MCF 10A (cell line): ENCODE results near the gene NID1. TPM values are rescaled to one million over a fixed set of nuclear protein-coding genes. Genes with fewer than 3 reads are reported as not detected.
A peak's percentile ranks its signal among the peaks of the same experiment; 100 is the strongest.

Source experiments
- BruUV-seq: library from RNA; stranded (reverse); fragments of 400-500 nt; replicated peaks from 2 replicates; lab custom pipeline; 2021; lab: Mats Ljungman, UMichigan
- CTCF ChIA-PET: fragments of 300-600 bp; sonication (Branson Sonifier 250); formaldehyde crosslinking; extraction: SDS; loops from one replicate; lab custom pipeline; 2021; ENCODE audit warnings: antibody characterized with exemption, inconsistent platforms; lab: Yijun Ruan, JAX
- POLR2A ChIA-PET: fragments of 300-600, 350-650 bp; sonication (Branson Sonifier 250); formaldehyde crosslinking; extraction: SDS; loops from one replicate; lab custom pipeline; 2020; ENCODE audit warnings: antibody characterized with exemption, inconsistent platforms; lab: Yijun Ruan, JAX
- DNase-seq: peaks from one replicate; pipeline ENCODE4 v3.0.0-alpha.2; 2018; ENCODE audit not compliant: unreplicated experiment
- H3K27ac Mint-ChIP-seq: one replicate; pipeline ENCODE4 v1.8.0; 2022; ENCODE audit warnings: mild to moderate bottlenecking, low read depth, mixed read lengths; ENCODE audit not compliant: unreplicated experiment
- H3K27me3 Mint-ChIP-seq: one replicate; pipeline ENCODE4 v1.8.0; 2022; ENCODE audit warnings: mixed read lengths; ENCODE audit not compliant: insufficient read depth, unreplicated experiment
- H3K36me3 Mint-ChIP-seq: one replicate; pipeline ENCODE4 v1.8.0; 2022; ENCODE audit warnings: mild to moderate bottlenecking, moderate library complexity, mixed read lengths; ENCODE audit not compliant: insufficient read depth, unreplicated experiment
- H3K4me1 Mint-ChIP-seq: one replicate; pipeline ENCODE4 v1.8.0; 2022; ENCODE audit warnings: mixed read lengths; ENCODE audit not compliant: insufficient read depth, unreplicated experiment
- H3K4me3 Mint-ChIP-seq: one replicate; pipeline ENCODE4 v1.8.0; 2022; ENCODE audit warnings: mild to moderate bottlenecking, moderate library complexity, mixed read lengths; ENCODE audit not compliant: unreplicated experiment
- H3K9me3 Mint-ChIP-seq: one replicate; pipeline ENCODE4 v1.8.0; 2022; ENCODE audit warnings: mixed read lengths; ENCODE audit not compliant: unreplicated experiment
- CTCF ChIP-seq: fragments of 200-600 bp; IDR thresholded peaks from one replicate; pipeline ENCODE4 v1.8.0; 2022; ENCODE audit warnings: antibody characterized with exemption, mild to moderate bottlenecking; ENCODE audit not compliant: unreplicated experiment
- intact Hi-C: fragments of 100-400 bp; cut with micrococcal nuclease; formaldehyde crosslinking; loops from 2 replicates; pipeline ENCODE4 v1.14.1; 2022
- total RNA-seq: library from RNA; stranded (reverse); gene quantifications from 2 replicates; pipeline ENCODE4 v1.2.3, GENCODE V29; 2022

NID1 gene
- total RNA-seq, 1 experiment from 2014 or later, result 0.16 TPM

GRCh38 chr1:236002025-236002390 is 62.9 kb downstream of the NID1 start:
- POLR2A ChIA-PET, result interaction anchor here (0.6 to 1.8 kb wide), 5 partner anchors 9 to 136 kb away, joined by 3 to 9 read pairs (median 3); partner anchors contain the start of gene LYST
- CTCF ChIA-PET, result interaction anchor here (0.6 to 4.5 kb wide), 5 partner anchors 12 to 135 kb away, joined by 3 to 24 read pairs (median 3); partner anchors contain the start of gene LYST
- TF ChIP-seq CTCF, result no peak
- DNase-seq, result no peak
- intact Hi-C loops, result no loop called here
- Mint-ChIP-seq H3K36me3 (no peaks in the 10 kb centered on the region), H3K9me3 (no peaks in the 10 kb centered on the region), H3K4me3 (no peak overlapping the region), H3K4me1 (peaks cover 37% of the 10 kb centered on the region), H3K27me3 (no peaks in the 10 kb centered on the region), H3K27ac (no peak overlapping the region)
- no TSS peak for BruUV-seq

- no TSS peak for BruUV-seq
- Mint-ChIP-seq H3K9me3 (no peaks in the 10 kb centered on the region), H3K36me3 (no peaks in the 10 kb centered on the region), H3K4me1 (peaks cover 43% of the 10 kb centered on the region), H3K4me3 (no peak overlapping the region), H3K27me3 (no peaks in the 10 kb centered on the region), H3K27ac (no peak overlapping the region)
- ChIA-PET POLR2A (interaction anchor here (0.6 to 2.2 kb wide), 6 partner anchors 10 to 624 kb away, joined by 3 to 21 read pairs (median 5); partner anchors contain the start of gene LYST), CTCF (interaction anchor here (0.5 to 4.5 kb wide), 4 partner anchors 10 to 98 kb away, joined by 3 to 24 read pairs (median 4); no protein-coding TSS in a partner anchor)
- TF ChIP-seq CTCF, result no peak
- DNase-seq, result no peak
- intact Hi-C loops, result no loop called here
Measured at GRCh38 chr1:236000781-236001180, 64.1 kb downstream of the NID1 start.

GRCh38 chr1:235999259-235999925 is 65.5 kb downstream of the NID1 start:
- Mint-ChIP-seq H3K9me3 (no peaks in the 10 kb centered on the region), H3K4me1 (peaks cover 45% of the 10 kb centered on the region), H3K27me3 (no peaks in the 10 kb centered on the region), H3K36me3 (no peaks in the 10 kb centered on the region), H3K27ac (peak overlapping the region; percentile 71), H3K4me3 (peak overlapping the region; percentile 0)
- peak; percentile 94 for DNase-seq
- ChIA-PET CTCF (interaction anchor here (0.7 to 4.5 kb wide), 6 partner anchors 9 to 496 kb away, joined by 3 to 24 read pairs (median 4); no protein-coding TSS in a partner anchor), POLR2A (interaction anchor here (0.6 to 2.2 kb wide), 13 partner anchors 8 to 495 kb away, joined by 3 to 22 read pairs (median 3); partner anchors contain the start of genes B3GALNT2 and LYST)
- TF ChIP-seq CTCF, result no peak
- no TSS peak for BruUV-seq
- intact Hi-C loops, result no loop called here

- Mint-ChIP-seq H3K4me1 (peaks cover 41% of the 10 kb centered on the region), H3K27me3 (no peaks in the 10 kb centered on the region), H3K4me3 (no peak overlapping the region), H3K36me3 (no peaks in the 10 kb centered on the region), H3K9me3 (no peaks in the 10 kb centered on the region), H3K27ac (peak overlapping the region; percentile 23)
- intact Hi-C loops, result no loop called here
- ChIA-PET CTCF (interaction anchor here (0.7 to 4.5 kb wide), 7 partner anchors 9 to 839 kb away, joined by 3 to 24 read pairs (median 3); no protein-coding TSS in a partner anchor), POLR2A (interaction anchor here (0.6 to 2.2 kb wide), 11 partner anchors 9 to 367 kb away, joined by 3 to 22 read pairs (median 3); partner anchors contain the start of gene LYST)
- BruUV-seq, result no TSS peak
- TF ChIP-seq CTCF, result no peak
- peak; percentile 73 for DNase-seq
Measured at GRCh38 chr1:235998812-235999211, 66.1 kb downstream of the NID1 start.
